Stimulated activated CD4-positive, alpha-beta T cell treated with anti-CD3 and anti-CD28 coated beads, Interleukin-15, amount 100 ng/mL, for 1 hour (primary cell): ENCODE measurements around the gene KIF14.
"Not testable (repeated sequence)": the region's sequence is repeated elsewhere in the genome, so short reads cannot be mapped to it uniquely, and the experiment has no call there.

Experiments used
- DNase-seq, 2 donors: peaks; one replicate each; pipeline ENCODE4 v3.0.0-alpha.2; 2020; ENCODE audit warnings: low read depth in 1 of 2, low spot score in 1 of 2

The KIF14 gene

DNA sequence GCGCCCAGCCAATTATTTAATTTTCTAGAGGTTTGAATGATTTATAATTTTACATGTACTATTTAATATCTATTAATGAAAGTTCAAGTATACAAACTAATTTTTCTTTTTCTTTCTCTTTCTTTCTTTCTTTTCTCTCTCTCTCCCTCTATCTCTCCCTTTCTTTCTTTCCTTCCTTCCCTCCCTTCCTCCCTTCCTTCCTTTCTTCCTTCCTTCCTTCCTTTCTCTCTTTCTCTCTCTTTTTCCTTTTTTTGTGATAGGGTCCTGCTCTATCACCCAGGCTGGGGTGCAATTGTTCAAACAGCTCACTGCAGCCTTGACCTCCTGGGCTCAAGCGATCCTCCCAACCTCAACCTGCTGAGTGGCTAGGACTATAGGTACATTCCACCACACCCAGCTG is 16.1 kb upstream of the KIF14 start:
- no peak for DNase-seq

GRCh38 chr1:200634261-200635122 is 13.9 kb upstream of the KIF14 start:
- DNase-seq, result no peak

DNA sequence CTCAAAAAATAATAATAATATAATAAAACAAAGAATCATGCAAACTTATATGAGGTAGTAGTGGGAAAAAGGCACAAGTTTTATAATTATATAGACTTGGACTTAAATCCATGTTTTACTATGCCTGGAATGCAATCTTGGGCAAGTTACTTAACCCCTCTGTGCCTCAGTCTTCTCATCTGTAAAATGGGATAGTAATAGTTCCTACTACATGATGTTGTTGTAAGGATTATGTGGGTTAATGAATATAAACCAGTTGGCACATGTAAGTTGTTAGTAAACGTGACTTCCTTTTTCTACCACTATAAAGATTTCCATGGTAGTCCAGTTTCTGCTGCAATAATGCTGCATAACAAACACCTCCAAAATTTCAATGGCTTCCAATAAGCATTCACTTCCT is 10.8 kb upstream of the KIF14 start:
- no peak for DNase-seq

DNA sequence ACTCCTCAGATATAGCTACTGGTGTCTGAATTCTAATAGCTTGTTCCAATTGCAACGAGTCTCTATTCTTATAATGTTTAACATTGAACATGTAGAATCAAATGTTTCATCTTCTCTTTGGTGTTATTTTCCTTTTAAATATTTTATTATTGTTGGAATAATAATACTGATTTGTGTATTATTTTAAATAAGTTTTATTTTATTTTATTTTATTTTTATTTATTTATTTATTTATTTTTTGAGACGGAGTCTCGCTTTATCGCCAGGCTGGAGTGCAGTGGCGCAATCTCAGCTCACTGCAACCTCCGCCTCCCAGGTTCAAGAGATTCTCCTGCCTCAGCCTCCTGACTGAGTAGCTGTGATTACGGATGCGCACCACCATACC is 10.0 kb upstream of the KIF14 start:
- DNase-seq, result not testable (repeated sequence)

DNA sequence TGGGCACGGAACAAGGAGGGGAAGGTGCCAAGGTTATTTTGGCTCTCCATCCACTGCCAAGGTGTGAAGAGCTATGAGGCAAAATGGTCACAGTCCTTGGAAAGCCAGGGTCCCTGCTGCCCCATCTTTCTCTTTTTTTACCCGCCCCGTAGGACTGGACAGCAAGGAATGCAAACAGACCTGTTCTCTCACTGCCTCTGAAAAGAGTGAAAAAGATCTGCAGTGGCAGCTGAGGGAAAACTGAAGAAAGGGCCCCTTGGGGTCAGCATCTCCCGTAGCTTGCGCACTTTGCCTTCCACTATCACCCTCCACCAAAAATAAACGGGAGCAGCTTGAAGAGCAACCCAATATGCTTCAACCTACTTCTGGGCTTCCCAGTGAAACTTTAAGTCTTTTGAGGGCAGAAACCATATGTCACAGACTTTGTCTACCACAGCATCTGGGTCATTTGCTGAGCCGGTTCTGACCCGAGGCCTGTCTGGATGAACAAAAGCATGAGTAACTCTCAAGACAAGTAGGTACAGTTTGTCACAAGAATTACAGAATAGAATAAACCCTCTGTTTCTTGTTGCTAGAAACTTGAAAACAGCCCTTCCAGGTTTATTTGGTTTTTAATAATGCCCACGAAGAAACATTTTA is 9.4 kb upstream of the KIF14 start:
- no peak for DNase-seq

DNA sequence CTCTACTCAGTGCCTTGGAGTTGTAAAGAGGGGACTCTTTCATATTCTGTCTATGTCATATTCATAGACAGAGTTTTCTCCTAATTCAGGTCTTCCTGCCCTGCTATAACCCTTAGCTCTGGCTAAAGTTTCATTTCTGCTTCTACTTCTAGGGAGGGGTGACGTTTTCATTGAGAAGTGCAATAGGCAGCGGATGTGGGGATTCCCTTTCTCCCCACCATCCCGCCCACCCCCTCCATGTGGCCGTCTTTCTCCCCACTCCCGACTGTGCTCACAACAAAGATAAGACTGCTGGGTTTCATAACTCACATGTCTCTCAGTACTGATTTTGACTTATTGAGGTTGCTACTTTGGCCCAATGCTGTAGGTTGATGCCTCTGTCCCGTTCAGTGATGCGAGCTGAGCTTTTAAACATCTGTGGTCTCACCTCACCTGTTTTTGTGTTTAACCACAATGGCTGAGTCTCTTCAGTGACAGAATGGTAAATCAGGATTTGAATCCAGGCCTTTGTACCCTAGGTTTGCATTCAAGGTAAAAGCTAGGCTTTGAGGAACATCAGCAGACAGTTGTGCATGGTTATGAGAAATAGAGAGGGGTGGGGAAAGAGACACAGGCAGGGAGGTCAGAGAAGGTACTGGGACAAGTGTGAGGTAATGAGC is 7.8 kb upstream of the KIF14 start:
- DNase-seq, result peak in 1 of 2 donors; percentile 16

GRCh38 chr1:200627575-200628222 is 7.1 kb upstream of the KIF14 start:
- no peak for DNase-seq

DNA sequence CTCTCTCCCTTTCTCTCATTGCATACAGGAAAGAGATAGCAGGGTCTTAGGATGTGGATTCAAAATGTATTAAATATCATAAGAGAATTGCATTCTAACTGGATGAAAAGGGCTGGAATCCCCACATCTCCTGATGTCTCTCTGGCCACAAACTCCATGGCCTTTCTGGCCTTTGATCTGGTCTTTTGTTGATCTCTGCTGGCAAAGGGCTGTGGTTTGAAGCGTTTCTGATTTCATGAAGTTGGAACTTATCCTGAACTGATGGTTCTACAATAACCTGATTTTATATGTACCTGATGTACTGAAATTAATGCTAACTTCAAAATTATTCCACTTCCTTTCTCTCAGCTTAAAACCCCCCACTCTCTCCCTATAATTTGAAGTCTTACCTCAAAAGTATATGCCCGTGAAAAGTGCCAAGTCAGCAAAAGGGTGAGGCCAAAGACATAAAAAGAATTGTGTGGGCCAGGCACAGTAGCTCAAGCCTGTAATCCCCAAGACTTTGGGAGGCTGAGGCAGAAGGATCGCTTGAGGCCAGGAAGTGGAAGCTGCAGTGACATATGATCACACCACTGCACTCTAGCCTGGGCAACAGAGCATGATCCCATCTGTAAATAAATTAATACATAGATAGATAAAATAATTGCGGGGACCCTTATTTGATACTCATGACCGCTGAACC is 6.4 kb upstream of the KIF14 start:
- DNase-seq, result no peak

DNA sequence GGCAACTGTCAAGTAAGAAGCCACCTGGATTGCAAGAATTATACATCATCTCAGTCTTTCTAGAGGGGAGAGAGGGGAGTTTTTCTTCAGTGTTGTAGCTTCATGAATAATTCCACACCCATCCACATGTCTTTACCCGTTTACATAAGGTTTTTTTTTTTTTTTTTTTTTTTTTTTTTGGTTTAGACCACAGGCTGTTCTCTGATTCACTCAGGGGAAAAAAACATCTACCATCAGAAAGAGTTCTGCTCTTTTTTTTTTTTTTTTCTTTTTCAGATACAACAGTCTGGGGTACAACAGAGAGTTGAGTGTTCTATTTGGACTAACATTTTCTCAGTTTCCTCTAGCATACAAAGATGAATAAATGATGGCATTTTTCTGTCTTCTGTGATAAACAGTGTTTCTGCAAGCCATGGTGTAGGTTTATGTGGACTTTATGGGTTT is 4.9 kb upstream of the KIF14 start:
- DNase-seq, result no peak

DNA sequence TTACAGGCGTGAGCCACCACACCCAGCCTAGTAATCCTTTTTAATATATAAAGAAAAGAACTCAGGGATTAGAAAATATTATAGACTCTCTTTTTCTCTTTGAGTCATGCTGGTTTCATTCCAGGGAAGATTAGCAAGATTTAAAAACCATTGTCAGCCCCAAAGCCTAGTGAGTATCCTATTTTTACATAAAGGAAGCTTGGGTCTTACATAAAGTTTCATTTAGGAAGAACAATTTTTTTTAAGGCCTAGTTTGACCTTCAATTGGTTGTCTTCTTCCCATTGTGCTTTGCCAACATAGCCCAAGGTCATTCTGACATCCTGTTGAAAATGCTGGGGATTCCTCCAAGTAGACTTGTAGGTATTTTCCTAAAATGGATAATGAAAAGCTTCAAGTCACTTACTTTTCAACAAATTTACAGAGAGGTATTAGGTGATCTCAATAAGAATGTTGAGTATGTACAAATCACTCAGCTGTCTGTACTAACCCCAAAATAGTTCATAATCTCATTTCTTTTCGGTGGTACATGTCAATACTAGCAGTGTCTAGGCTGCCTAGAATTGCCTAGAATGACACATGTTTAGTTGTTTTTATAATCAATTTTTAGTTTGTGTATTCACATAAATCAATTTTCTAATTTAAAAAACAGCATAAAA is 4.3 kb upstream of the KIF14 start:
- DNase-seq, result no peak

DNA sequence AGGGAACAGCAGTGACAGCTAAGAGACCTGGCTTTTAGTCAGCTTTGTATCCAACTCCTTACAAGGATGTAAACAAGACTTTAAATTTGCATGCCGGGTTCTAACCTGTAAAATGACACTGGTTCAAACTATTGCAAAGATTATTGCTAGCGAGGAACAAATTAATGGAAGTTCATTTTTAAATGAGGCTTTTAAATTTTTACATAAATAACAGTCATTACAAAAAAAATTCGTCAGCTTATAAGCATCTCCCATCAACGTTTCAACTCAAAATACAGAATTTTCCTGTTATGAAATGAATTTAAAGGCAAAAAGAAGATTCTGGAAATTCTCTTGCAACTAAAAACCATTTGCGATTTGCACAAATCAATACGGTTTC is 668 bp downstream of the KIF14 start:
- no peak for DNase-seq

DNA sequence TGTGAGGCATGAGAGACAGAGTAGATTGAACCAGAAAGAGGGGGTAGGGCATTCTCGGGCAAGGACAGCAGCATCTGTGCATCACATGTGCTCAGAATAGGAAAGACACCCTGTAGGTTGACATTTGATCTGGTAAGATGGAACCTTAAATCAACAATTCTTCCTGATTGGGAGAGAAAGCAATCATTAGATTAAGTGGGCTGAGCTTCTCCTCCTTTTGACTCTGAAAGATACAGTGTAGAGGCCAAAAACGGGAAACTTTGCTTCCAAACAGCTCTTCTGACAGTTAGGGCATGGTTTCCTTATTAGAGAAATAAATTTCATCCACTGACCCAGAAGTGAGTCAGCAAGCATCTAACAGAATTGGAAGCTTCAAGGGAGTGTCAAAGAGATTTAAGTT is 9.7 kb downstream of the KIF14 start:
- DNase-seq, result no peak

- no peak for DNase-seq
Measured at GRCh38 chr1:200602632-200603031, 17.9 kb downstream of the KIF14 start.

DNA sequence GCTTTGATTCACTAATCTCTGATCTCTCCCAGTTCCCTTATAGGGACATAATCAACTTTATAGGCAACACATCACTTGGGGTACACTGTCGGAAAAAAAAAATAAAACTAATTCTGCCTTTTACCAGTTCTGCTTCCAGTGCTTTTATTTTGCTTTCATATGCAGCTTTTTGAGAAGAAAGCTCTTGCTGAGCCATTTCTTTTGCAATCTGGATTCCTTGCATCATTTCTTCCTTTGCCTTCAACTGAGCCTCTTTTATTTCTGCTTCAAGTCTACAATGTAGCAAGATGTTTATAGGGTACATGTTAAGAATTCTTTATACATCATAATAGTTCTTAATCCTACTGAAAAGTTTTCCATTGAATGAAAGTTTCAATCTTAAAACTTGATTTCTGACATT is 30.6 kb downstream of the KIF14 start:
- DNase-seq, result no peak

DNA sequence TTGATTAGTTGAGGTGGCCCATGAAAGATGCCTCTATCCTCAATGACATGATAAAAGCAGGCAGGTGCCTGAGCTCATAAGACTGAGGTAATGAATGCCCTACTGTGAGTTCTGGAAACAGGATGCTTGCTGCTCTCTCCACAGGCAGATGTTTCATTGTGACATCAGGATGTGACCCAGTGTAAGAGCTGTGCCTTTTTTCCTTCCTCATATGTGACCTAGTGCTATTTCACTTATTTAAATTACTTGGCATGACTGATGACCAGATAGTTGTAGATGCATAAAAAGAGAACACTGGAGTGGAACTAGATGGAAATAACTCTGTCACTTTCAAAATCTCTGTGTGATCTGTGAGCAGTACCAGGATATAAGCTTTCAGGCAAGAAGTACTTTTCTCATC is 31.9 kb downstream of the KIF14 start:
- no peak for DNase-seq

GRCh38 chr1:200564319-200564718 is 56.2 kb downstream of the KIF14 start:
- no peak for DNase-seq

DNA sequence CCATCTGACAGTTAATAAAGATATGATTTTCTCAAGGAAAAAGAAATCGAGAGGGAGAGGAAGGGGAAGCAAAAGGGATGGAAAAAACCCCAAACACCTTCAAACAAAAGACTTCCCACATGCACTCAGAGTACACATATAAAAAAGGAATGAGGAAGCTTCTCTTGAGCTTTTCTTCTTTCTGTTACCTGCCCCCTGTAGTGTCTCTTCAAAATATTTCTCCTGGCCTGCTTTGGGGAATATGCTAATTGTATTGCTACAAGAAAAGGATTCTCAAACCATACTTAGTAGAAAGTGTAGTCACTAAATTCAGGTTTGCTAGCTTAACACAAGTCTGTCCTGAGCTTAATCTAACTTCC is 58.7 kb downstream of the KIF14 start:
- DNase-seq, result no peak

DNA sequence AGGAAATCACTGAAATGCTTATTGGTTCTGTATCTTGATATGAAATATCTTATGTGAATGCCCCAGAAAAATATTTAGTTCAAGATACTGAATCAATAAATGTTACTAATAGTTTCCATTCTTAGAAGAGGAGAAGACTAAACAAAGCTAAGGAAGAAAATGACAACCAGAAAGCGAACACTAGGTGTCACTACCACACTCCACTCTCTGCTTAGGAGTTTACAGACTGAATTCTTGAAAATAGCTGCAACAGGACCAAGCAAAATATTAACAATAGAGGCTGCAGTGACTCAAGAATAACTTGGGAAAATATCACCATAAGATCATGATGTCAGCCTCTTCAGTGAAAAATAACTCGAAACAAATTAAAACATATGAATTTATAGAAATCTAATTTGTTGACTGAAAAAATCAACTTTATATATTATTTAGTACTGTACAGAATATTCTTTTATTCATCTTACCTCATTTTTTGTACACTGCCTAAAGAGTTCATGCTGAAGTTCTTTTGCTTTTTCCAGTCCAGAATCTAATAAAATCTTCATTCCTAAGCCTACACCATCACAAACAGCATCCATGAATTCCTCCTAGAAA is 61.6 kb downstream of the KIF14 start:
- no peak for DNase-seq

GRCh38 chr1:200556002-200556401 is 64.5 kb downstream of the KIF14 start:
- DNase-seq, result no peak

DNA sequence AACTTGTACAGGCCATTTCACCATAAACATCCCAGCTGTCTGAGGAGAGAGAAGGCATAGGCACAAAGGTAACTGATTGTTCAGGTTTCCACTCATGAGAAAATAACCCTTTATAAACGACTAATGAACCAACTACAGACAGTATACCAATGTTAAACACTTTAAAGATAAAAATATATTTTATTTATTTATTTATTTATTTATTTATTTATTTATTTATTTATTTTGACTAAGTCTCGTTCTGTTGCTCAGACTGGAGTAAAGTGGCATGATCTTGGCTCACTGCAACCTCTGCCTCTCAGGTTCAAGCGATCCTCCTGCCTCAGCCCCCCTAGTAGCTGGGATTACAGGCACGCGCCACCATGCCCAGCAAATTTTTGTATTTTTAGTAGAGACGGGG is 67.8 kb downstream of the KIF14 start:
- DNase-seq, result not testable (repeated sequence)
